IMR-90 (cell line): ENCODE results near the gene CYP2C9.

Experiments used
- CEBPB ChIP-seq: IDR thresholded peaks from 2 replicates; pipeline ENCODE4 v1.6.1; 2012; ENCODE audit warnings: low read depth, low read length, improper control_type of control experiment
- CHD1 ChIP-seq: IDR thresholded peaks from 2 replicates; pipeline ENCODE4 v1.6.1; 2012; ENCODE audit warnings: low read depth, low read length, improper control_type of control experiment
- CTCF ChIP-seq: conservative IDR thresholded peaks from 2 replicates; pipeline ENCODE4 v1.5.1; 2012; ENCODE audit warnings: mild to moderate bottlenecking, low read depth, low read length, improper control_type of control experiment
- ELK1 ChIP-seq: fragments of 150-350 bp; IDR thresholded peaks from 2 replicates; pipeline ENCODE4 v1.6.1; 2016; ENCODE audit warnings: low read depth, mild to moderate bottlenecking, low read length, moderate library complexity, borderline replicate concordance
- FOS ChIP-seq: fragments of 150-350 bp; IDR thresholded peaks from 2 replicates; pipeline ENCODE4 v1.6.1; 2016; ENCODE audit warnings: low read depth, low read length
- MAFK ChIP-seq: IDR thresholded peaks from 2 replicates; pipeline ENCODE4 v1.6.1; 2012; ENCODE audit warnings: low read depth, low read length, improper control_type of control experiment
- MAZ ChIP-seq: IDR thresholded peaks from 2 replicates; pipeline ENCODE4 v1.6.1; 2012; ENCODE audit warnings: low read depth, mild to moderate bottlenecking, low read length, improper control_type of control experiment, moderate library complexity, borderline replicate concordance
- MXI1 ChIP-seq: IDR thresholded peaks from 2 replicates; pipeline ENCODE4 v1.6.1; 2012; ENCODE audit warnings: low read depth, mild to moderate bottlenecking, low read length, moderate library complexity, borderline replicate concordance
- POLR2A ChIP-seq: IDR thresholded peaks from 2 replicates; pipeline ENCODE4 v1.6.1; 2012; ENCODE audit warnings: mild to moderate bottlenecking, low read depth, low read length
- RAD21 ChIP-seq: IDR thresholded peaks from 2 replicates; pipeline ENCODE4 v1.6.1; 2012; ENCODE audit warnings: low read length, improper control_type of control experiment
- RFX5 ChIP-seq: IDR thresholded peaks from 2 replicates; pipeline ENCODE4 v1.8.0; 2012; ENCODE audit warnings: low read depth, mild to moderate bottlenecking, low read length, moderate library complexity
- SMC3 ChIP-seq: fragments of 150-350 bp; IDR thresholded peaks from 2 replicates; pipeline ENCODE4 v1.6.1; 2016; ENCODE audit warnings: low read depth, mild to moderate bottlenecking, antibody characterized with exemption, low read length, moderate library complexity
- USF2 ChIP-seq: fragments of 150-350 bp; IDR thresholded peaks from 2 replicates; pipeline ENCODE4 v1.6.1; 2017; ENCODE audit warnings: mild to moderate bottlenecking, antibody characterized with exemption, low read length, low read depth

GRCh38 chr10:94902570-94902969, 35.9 kb upstream of the CYP2C9 start:
- no peak for TF ChIP-seq CTCF
- TF ChIP-seq POLR2A: no peak
- no peak for TF ChIP-seq RFX5
- no peak for TF ChIP-seq MAFK
- TF ChIP-seq SMC3: no peak
- TF ChIP-seq RAD21: no peak
- TF ChIP-seq USF2: no peak
- no peak for TF ChIP-seq CHD1
- TF ChIP-seq MXI1: no peak
- no peak for TF ChIP-seq MAZ
- TF ChIP-seq ELK1: no peak
- TF ChIP-seq FOS: no peak
- TF ChIP-seq CEBPB: no peak
